ENCODE results near the gene JUND. TPM values are rescaled to one million over a fixed set of nuclear protein-coding genes. Genes with fewer than 3 reads are reported as not detected.
A peak's percentile ranks its signal among the peaks of the same experiment; 100 is the strongest.

Gene JUND
- total RNA-seq, 2 donors from 2014 or later: 521 to 844 TPM

DNA sequence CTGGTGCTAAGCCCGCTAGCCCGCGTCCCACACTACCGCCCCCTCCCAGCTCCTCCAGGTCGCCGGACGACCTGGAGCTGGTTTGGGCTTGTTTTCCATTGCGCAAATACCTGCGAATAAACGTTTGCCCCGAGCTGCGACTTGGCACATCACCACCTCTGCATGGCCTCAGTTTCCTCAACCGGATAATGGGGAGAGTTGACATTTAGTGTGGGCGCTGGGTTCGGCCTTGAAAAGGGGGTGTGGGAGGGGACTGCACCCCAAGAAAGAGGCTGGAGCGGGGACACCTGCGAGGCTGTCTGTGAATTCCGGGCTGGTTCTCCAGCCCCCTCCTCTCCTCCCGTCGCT lies 11.0 kb upstream of the JUND start:
- Histone ChIP-seq H3K27ac (peak overlapping the region; percentile 97 to 98), H3K4me3 (peak overlapping the region; percentile 61 to 65), H3K36me3 (no peaks in the 10 kb centered on the region), H3K27me3 (replicated peaks; ENCODE audit: insufficient read depth) (no peaks in the 10 kb centered on the region), H3K4me1 (replicated peaks) (no peaks in the 10 kb centered on the region), H3K9me3 (no peaks in the 10 kb centered on the region)
- intact Hi-C loops (cut with DNase I): no loop called here
- under 1% methylated on average over 20 of the region's 20 CpGs for whole genome bisulfite sequencing
- TF ChIP-seq, protein P1, sequence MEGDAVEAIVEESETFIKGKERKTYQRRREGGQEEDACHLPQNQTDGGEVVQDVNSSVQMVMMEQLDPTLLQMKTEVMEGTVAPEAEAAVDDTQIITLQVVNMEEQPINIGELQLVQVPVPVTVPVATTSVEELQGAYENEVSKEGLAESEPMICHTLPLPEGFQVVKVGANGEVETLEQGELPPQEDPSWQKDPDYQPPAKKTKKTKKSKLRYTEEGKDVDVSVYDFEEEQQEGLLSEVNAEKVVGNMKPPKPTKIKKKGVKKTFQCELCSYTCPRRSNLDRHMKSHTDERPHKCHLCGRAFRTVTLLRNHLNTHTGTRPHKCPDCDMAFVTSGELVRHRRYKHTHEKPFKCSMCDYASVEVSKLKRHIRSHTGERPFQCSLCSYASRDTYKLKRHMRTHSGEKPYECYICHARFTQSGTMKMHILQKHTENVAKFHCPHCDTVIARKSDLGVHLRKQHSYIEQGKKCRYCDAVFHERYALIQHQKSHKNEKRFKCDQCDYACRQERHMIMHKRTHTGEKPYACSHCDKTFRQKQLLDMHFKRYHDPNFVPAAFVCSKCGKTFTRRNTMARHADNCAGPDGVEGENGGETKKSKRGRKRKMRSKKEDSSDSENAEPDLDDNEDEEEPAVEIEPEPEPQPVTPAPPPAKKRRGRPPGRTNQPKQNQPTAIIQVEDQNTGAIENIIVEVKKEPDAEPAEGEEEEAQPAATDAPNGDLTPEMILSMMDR (IDR thresholded peaks at IDR 0.05): no peak
- TF ChIP-seq POLR2AphosphoS5 (IDR thresholded peaks at IDR 0.05): no peak
- TF ChIP-seq POLR2A (IDR thresholded peaks at IDR 0.05): no peak
- DNase-seq (ENCODE audit: low spot score): peak; percentile 60

DNA sequence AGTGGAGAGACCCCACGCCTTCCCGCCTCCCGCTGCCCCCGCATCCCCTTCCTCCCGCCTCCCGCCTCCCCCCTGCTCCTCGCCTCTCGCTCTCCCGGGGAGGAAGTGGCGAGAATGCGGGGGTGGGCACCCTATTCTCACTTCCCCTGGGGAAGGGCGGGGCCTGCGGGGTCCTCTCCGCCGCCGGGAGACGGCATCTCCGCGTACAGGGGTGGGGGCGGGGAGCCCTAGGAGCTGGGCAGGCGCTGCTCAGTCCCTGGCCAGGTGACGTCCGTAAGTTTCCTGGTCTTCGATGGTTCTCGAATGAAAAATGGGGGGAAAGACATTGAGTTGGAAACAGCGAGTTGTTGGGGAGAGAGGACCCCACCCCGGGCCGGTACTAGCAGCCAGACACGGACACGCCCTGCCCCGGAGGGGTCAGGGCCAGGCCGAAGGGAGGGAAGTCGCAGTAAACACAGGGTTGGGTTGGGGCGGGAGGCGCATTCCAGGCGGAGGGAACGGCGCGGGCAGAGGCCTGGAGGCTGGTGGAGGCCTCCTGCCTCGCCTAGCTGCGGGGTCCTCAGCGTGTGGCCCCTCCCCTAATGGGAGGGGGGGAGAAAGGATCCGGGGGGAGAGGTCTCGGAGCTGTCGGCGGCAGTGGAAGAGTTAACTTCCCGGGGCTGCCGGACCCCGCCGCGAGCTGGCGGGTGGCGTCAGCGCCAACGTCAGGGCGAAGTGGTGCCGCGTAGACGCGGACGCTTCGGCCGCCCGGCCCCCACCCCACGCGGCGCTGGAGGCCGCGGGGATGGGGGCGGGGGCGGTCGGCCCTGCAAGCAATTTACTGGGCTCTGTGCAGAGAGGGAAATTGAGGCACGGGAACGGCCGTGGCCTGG lies 10.4 kb upstream of the JUND start:
- peak; percentile 78 for DNase-seq (ENCODE audit: low spot score)
- H3K4me1 ChIP-seq (replicated peaks): no peaks in the 10 kb centered on the region

DNA sequence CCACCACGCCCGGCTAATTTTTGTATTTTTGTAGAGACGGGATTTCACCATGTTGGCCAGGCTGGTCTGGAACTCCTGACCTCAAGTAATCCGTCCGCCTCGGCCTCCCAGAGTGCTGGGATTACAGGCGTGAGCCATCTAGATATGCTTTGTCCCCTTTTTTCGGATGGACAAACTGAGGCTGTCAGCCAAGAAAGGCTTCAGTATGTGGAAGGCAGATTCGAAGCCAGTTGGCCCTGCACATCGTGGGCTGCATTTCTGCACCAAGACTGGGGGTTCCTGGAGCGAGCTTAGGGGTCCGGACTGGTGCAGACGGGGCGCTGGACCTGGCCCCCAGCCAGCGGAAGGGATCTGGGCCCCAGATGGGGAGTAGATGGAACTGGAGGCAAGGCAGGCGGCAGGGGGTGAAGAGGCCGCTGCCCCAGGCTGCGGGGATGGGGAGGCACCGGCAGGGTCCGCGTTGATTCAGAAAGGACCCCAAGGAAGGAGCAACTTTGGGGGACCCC lies 9.7 kb upstream of the JUND start:
- H3K27ac ChIP-seq: peak overlapping the region; percentile 97 to 98
- no peaks in the 10 kb centered on the region for H3K4me1 ChIP-seq (replicated peaks)
- no peaks in the 10 kb centered on the region for H3K9me3 ChIP-seq
- 52% methylated on average over 20 of the region's 21 CpGs for WGBS
- H3K27me3 ChIP-seq (replicated peaks; ENCODE audit: insufficient read depth): no peaks in the 10 kb centered on the region
- intact Hi-C loops (cut with DNase I): no loop called here
- peak overlapping the region; percentile 61 to 65 for H3K4me3 ChIP-seq
- no peaks in the 10 kb centered on the region for H3K36me3 ChIP-seq
- TF ChIP-seq POLR2AphosphoS5 (IDR thresholded peaks at IDR 0.05): no peak
- TF ChIP-seq, protein P1 (IDR thresholded peaks at IDR 0.05): no peak
- no peak for DNase-seq (ENCODE audit: low spot score)

More for the DNA sequence above, 10.4 kb upstream of the JUND start:
- TF ChIP-seq POLR2A (IDR thresholded peaks at IDR 0.05) (peak; percentile 49), POLR2AphosphoS5 (IDR thresholded peaks at IDR 0.05) (peak; percentile 85)
- TF ChIP-seq, protein P1 (IDR thresholded peaks at IDR 0.05): peak in 1 of 4 experiments; percentile 7
- Histone ChIP-seq H3K4me3 (peak overlapping the region; percentile 61 to 65), H3K9me3 (no peaks in the 10 kb centered on the region), H3K27ac (peak overlapping the region; percentile 97 to 98), H3K27me3 (replicated peaks; ENCODE audit: insufficient read depth) (no peaks in the 10 kb centered on the region), H3K36me3 (no peaks in the 10 kb centered on the region)
- 1% methylated on average over 73 of the region's 75 CpGs for WGBS
- intact Hi-C loops (cut with DNase I): no loop called here

DNA sequence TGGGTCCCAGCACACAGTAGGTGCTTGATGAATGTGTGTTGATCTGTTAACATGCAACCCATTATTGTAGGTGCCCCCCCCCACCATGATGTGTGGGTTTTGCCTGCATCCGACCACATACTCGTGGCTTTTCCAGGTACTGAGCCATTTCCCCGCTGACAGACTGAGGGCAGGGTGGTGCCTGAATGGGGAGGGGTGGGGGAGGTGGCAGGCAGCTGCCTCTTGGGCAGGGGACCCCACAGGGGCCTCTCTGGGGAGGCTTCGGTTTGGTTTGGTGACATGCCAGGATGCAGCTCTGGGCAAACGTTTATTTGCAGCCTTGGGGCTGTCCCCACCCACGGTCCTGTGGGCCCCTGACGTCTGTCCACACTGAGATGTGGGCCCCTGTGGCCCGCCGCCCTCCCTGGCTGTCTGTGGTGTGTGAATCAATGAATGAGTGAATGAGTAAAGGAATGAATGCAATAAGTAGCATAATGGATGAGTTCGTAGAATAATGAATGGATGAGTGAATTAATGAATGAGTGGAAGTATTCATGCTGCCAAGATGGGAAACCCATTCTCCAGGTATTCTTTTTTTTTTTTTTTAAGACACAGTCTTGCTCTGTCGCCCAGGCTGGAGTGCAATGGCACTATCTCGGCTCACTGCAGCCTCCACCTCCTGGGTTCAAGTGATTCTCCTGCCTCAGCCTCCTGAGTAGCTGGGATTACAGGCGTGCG lies 9.0 kb upstream of the JUND start:
- no peak for DNase-seq (ENCODE audit: low spot score)
- no peaks in the 10 kb centered on the region for H3K27me3 ChIP-seq (replicated peaks; ENCODE audit: insufficient read depth)
- no peaks in the 10 kb centered on the region for H3K4me1 ChIP-seq (replicated peaks)
- TF ChIP-seq, protein P1 (IDR thresholded peaks at IDR 0.05): no peak
- no peak for TF ChIP-seq POLR2A (IDR thresholded peaks at IDR 0.05)
- no peak for TF ChIP-seq POLR2AphosphoS5 (IDR thresholded peaks at IDR 0.05)
- 43% methylated on average over 14 of the region's 14 CpGs for WGBS
- no peaks in the 10 kb centered on the region for H3K9me3 ChIP-seq
- peak overlapping the region; percentile 97 to 98 for H3K27ac ChIP-seq
- no peaks in the 10 kb centered on the region for H3K36me3 ChIP-seq
- intact Hi-C loops (cut with DNase I): no loop called here
- H3K4me3 ChIP-seq: no peak overlapping the region

Data from prostate gland (tissue), 2 donors.